GM19395 (cell line): ENCODE data around the gene SPTLC2.
"Not testable (repeated sequence)": the region's sequence is repeated elsewhere in the genome, so short reads cannot be mapped to it uniquely, and the experiment has no call there.

Experiments
- ATAC-seq: cut with Tn5 transposase; IDR thresholded peaks from one replicate; pipeline ENCODE4 v1.9.1; 2021; ENCODE audit warnings: mild to moderate bottlenecking, moderate library complexity; ENCODE audit not compliant: unreplicated experiment

Gene SPTLC2

GRCh38 chr14:77616454-77617229, at the start of gene SPTLC2:
Gene SPTLC2 (minus strand): TSS chr14:77616637. CDS start chr14:77616579, 58 bp downstream.
- ATAC-seq = peak; percentile 96

GRCh38 chr14:77663293-77663692, 46.9 kb upstream of the SPTLC2 start:
- no peak for ATAC-seq

GRCh38 chr14:77661562-77661961, 45.1 kb upstream of the SPTLC2 start:
- ATAC-seq = not testable (repeated sequence)

GRCh38 chr14:77660754-77661153, 44.3 kb upstream of the SPTLC2 start:
- ATAC-seq = no peak

GRCh38 chr14:77659831-77660230, 43.4 kb upstream of the SPTLC2 start:
- ATAC-seq = no peak

GRCh38 chr14:77657280-77657679, 40.8 kb upstream of the SPTLC2 start:
- no peak for ATAC-seq

- no peak for ATAC-seq
Observed at GRCh38 chr14:77654001-77654441, 37.6 kb upstream of the SPTLC2 start.

GRCh38 chr14:77649326-77649725, 32.9 kb upstream of the SPTLC2 start:
- ATAC-seq = no peak

GRCh38 chr14:77648520-77649200, 32.2 kb upstream of the SPTLC2 start:
- no peak for ATAC-seq

GRCh38 chr14:77647853-77648252, 31.4 kb upstream of the SPTLC2 start:
- ATAC-seq = no peak

GRCh38 chr14:77646907-77647306, 30.5 kb upstream of the SPTLC2 start:
- ATAC-seq = no peak

GRCh38 chr14:77645520-77646230, 29.2 kb upstream of the SPTLC2 start:
- no peak for ATAC-seq

- ATAC-seq = no peak
Observed at GRCh38 chr14:77642407-77642806, 26.0 kb upstream of the SPTLC2 start.

- peak; percentile 78 for ATAC-seq
Observed at GRCh38 chr14:77641534-77642341, 25.3 kb upstream of the SPTLC2 start.

- peak; percentile 28 for ATAC-seq
Observed at GRCh38 chr14:77640756-77641533, 24.5 kb upstream of the SPTLC2 start.

GRCh38 chr14:77638771-77639171, 22.3 kb upstream of the SPTLC2 start:
- ATAC-seq = no peak

- not testable (repeated sequence) for ATAC-seq
Observed at GRCh38 chr14:77635869-77636268, 19.4 kb upstream of the SPTLC2 start.

- ATAC-seq = not testable (repeated sequence)
Observed at GRCh38 chr14:77635466-77635865, 19.0 kb upstream of the SPTLC2 start.

- no peak for ATAC-seq
Observed at GRCh38 chr14:77630111-77630510, 13.7 kb upstream of the SPTLC2 start.

- no peak for ATAC-seq
Observed at GRCh38 chr14:77625360-77625759, 8.9 kb upstream of the SPTLC2 start.
